DND-41 (cell line): ENCODE measurements around the gene MRPL58.

Experiments
- EZH2 ChIP-seq: IDR thresholded peaks from 3 replicates; pipeline ENCODE4 v1.6.1; 2012; ENCODE audit warnings: borderline replicate concordance, low read depth, mild to moderate bottlenecking, moderate library complexity, low read length, inconsistent platforms; ENCODE audit not compliant: severe bottlenecking
- TF ChIP-seq, protein P1 (sequence below): IDR thresholded peaks from 2 replicates; pipeline ENCODE4 v1.5.1; 2012; ENCODE audit warnings: borderline replicate concordance, low read length, moderate library complexity, mild to moderate bottlenecking; ENCODE audit not compliant: poor library complexity, severe bottlenecking; ENCODE audit errors: extremely low read depth

DNA sequence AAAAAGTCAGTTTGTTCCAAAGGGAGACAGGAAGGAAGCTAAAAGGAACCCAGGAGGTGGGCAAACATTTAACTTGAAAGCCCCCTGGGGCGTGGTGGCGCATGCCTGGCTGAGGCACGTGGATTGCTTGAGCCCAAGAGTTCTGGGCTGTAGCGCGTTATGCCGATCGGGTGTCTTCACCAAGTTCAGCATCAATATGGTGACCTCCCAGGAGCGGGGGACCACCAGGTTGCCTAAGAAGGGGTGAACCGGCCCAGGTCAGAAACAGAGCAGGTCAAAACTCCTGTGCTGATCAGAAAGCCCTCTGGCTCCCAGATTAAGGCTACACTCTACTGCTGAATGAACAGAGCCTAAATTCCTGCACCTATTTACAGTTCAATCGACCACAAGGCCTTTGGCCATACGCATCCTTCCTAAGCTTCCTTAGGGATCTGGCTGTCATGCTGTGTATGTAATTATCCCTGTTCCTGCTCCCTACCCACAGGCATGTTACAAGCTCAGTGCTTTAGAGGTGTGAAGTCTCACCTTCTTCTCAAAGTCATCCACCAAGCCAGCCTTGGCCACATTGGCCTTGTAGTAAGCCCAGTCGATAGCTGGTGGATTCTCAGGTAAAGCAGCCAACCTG lies 29.3 kb downstream of the MRPL58 start:
- TF ChIP-seq, protein P1, sequence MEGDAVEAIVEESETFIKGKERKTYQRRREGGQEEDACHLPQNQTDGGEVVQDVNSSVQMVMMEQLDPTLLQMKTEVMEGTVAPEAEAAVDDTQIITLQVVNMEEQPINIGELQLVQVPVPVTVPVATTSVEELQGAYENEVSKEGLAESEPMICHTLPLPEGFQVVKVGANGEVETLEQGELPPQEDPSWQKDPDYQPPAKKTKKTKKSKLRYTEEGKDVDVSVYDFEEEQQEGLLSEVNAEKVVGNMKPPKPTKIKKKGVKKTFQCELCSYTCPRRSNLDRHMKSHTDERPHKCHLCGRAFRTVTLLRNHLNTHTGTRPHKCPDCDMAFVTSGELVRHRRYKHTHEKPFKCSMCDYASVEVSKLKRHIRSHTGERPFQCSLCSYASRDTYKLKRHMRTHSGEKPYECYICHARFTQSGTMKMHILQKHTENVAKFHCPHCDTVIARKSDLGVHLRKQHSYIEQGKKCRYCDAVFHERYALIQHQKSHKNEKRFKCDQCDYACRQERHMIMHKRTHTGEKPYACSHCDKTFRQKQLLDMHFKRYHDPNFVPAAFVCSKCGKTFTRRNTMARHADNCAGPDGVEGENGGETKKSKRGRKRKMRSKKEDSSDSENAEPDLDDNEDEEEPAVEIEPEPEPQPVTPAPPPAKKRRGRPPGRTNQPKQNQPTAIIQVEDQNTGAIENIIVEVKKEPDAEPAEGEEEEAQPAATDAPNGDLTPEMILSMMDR = no peak
- TF ChIP-seq EZH2 = no peak
